SK-N-SH (cell line): ENCODE data around the gene SCEL.

Experiments used
- CHD2 ChIP-seq: fragments of 150-350 bp; IDR thresholded peaks from 2 replicates; pipeline ENCODE4 v1.6.1; 2018; ENCODE audit warnings: low read length; ENCODE audit not compliant: partially characterized antibody
- CTCF ChIP-seq: fragments of 200-600 bp; sonication (generic); IDR thresholded peaks from 2 replicates; pipeline ENCODE4 v1.6.1; 2017; ENCODE audit warnings: antibody characterized with exemption, mild to moderate bottlenecking, moderate library complexity
- EP300 ChIP-seq, 2 experiments: IDR thresholded peaks; 2 replicates each; pipeline versions ENCODE4 v1.4.0 to v1.6.1; 2012; ENCODE audit warnings: borderline replicate concordance in 1 of 2, low read depth in 1 of 2, low read length in 1 of 2
- EZH2phosphoT487 ChIP-seq: fragments of 200-600 bp; sonication (generic); IDR thresholded peaks from 2 replicates; pipeline ENCODE4 v1.6.1; 2017; ENCODE audit warnings: low read depth, mixed run types, mild to moderate bottlenecking, antibody characterized with exemption, moderate library complexity, borderline replicate concordance
- FOXJ3 ChIP-seq: sonication (generic); formaldehyde crosslinking; IDR thresholded peaks from 2 replicates; pipeline ENCODE4 v1.5.1; 2020; ENCODE audit warnings: mild to moderate bottlenecking, missing genetic modification reagents
- MAX ChIP-seq: IDR thresholded peaks from 2 replicates; pipeline ENCODE4 v1.4.0; 2012; ENCODE audit warnings: low read depth
- RXRA ChIP-seq: IDR thresholded peaks from 2 replicates; pipeline ENCODE4 v1.4.0; 2012; ENCODE audit warnings: low read depth, mild to moderate bottlenecking, borderline replicate concordance
- USF2 ChIP-seq: fragments of 150-350 bp; IDR thresholded peaks from 2 replicates; pipeline ENCODE4 v1.6.1; 2017; ENCODE audit warnings: antibody characterized with exemption, low read length, low read depth, borderline replicate concordance
- ZBTB33 ChIP-seq: IDR thresholded peaks from 2 replicates; pipeline ENCODE4 v1.4.0; 2012; ENCODE audit warnings: low read depth, borderline replicate concordance

- TF ChIP-seq CHD2 (no peak), FOXJ3 (CRISPR knock-in tag) (no peak), MAX (no peak), CTCF (no peak), USF2 (no peak), EZH2phosphoT487 (no peak), RXRA (no peak), ZBTB33 (no peak), EP300 (IDR thresholded peaks at IDR 0.05; ENCODE audit: borderline replicate concordance in 1 of 2, low read depth in 1 of 2, low read length in 1 of 2) (no peak)
Measured at GRCh38 chr13:77691871-77692270, 156.4 kb downstream of the SCEL start.
